ENCODE data around the gene SREK1IP1. TPM values are rescaled to one million over a fixed set of nuclear protein-coding genes. Genes with fewer than 3 reads are reported as not detected.
"Not testable (repeated sequence)": the region's sequence is repeated elsewhere in the genome, so short reads cannot be mapped to it uniquely, and the experiment has no call there.

The SREK1IP1 gene
- total and polyA plus RNA-seq, 2 donors (not counting 1 experiment from before 2014, with no cell fraction given), result 4.4 to 25.5 TPM

DNA sequence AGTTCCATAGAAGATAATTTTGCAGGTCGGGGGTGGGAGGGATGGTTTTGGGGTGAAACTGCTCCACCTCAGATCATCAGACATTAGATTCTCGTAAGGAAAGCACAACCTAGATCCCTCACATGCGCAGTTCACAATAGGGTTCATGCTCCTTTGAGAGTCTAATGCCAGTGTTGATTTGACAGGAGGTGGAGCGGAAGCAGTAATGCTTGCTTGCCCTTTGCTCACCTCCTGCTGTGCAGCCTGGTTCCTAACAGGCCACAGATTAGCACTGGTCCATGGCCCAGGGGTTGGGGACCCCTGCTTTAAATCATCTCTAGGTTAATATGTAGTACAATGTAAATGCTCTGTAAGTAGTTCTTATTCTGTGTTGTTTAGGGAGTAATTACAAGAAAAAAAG, 67.7 kb downstream of the SREK1IP1 start:
- no peak for TF ChIP-seq EZH2 (IDR thresholded peaks at IDR 0.05; ENCODE audit: borderline replicate concordance, insufficient read depth, low read depth, low read length, poor library complexity, severe bottlenecking)
- TF ChIP-seq, protein P1, sequence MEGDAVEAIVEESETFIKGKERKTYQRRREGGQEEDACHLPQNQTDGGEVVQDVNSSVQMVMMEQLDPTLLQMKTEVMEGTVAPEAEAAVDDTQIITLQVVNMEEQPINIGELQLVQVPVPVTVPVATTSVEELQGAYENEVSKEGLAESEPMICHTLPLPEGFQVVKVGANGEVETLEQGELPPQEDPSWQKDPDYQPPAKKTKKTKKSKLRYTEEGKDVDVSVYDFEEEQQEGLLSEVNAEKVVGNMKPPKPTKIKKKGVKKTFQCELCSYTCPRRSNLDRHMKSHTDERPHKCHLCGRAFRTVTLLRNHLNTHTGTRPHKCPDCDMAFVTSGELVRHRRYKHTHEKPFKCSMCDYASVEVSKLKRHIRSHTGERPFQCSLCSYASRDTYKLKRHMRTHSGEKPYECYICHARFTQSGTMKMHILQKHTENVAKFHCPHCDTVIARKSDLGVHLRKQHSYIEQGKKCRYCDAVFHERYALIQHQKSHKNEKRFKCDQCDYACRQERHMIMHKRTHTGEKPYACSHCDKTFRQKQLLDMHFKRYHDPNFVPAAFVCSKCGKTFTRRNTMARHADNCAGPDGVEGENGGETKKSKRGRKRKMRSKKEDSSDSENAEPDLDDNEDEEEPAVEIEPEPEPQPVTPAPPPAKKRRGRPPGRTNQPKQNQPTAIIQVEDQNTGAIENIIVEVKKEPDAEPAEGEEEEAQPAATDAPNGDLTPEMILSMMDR (IDR thresholded peaks at IDR 0.05), result no peak
- CTCF ChIA-PET, result no interaction called here
- H3K79me2 ChIP-seq (ENCODE audit: control insufficient read depth, insufficient read depth, low read length), result no peaks in the 10 kb centered on the region
- Mint-ChIP-seq H3K4me1 (no peaks in the 10 kb centered on the region), H3K27ac (no peak overlapping the region), H3K4me3 (no peak overlapping the region), H3K9me3 (ENCODE audit: insufficient read depth) (no peaks in the 10 kb centered on the region), H3K27me3 (peaks cover 14% of the 10 kb centered on the region)
- no peak overlapping the region for H3K27ac ChIP-seq (ENCODE audit: low read length in 2 of 2)
- no peak overlapping the region for H2AFZ ChIP-seq (ENCODE audit: insufficient read depth, low read depth, low read length, poor library complexity, severe bottlenecking)
- no peak overlapping the region for H3K4me3 ChIP-seq (ENCODE audit: control extremely low read depth in 1 of 5, extremely low read depth in 1 of 5, insufficient read depth in 1 of 5, low read depth in 2 of 5, low read length in 4 of 5)
- no peak overlapping the region for H3K4me2 ChIP-seq (replicated peaks; ENCODE audit: low read depth, low read length, poor library complexity, severe bottlenecking)
- WGBS (ENCODE audit: insufficient coverage), result no CpG with 5 or more reads among the region's 4 CpGs
- H3K27me3 ChIP-seq (replicated peaks in 1 of 4; ENCODE audit: control extremely low read depth in 1 of 4, control insufficient read depth in 3 of 4, insufficient read depth in 4 of 4, low read length in 3 of 4), result peaks cover 0 to 15% (median 5%) of the 10 kb centered on the region in 4 experiments
- no peaks in the 10 kb centered on the region for H3K4me1 ChIP-seq (ENCODE audit: control insufficient read depth in 2 of 2, insufficient read depth in 2 of 2, low read length in 2 of 2)
- POLR2A ChIA-PET, result no interaction called here
- intact Hi-C loops (cut with micrococcal nuclease), result no loop called here
- no peak overlapping the region for H3K9ac ChIP-seq (ENCODE audit: low read length)
- no peak for ATAC-seq (ENCODE audit: low read depth)
- no peaks in the 10 kb centered on the region for H4K20me1 ChIP-seq (ENCODE audit: control insufficient read depth, insufficient read depth, low read length, poor library complexity, severe bottlenecking)
- no peak for DNase-seq
- H3K9me3 ChIP-seq (ENCODE audit: control extremely low read depth in 1 of 3, control insufficient read depth in 2 of 3, insufficient read depth in 1 of 3, low read length in 2 of 3), result peaks cover 0 to 2% (median 0%) of the 10 kb centered on the region in 3 donors
- no peaks in the 10 kb centered on the region for H3K36me3 ChIP-seq (replicated peaks in 1 of 2; ENCODE audit: control extremely low read depth in 1 of 2, control insufficient read depth in 1 of 2, extremely low read depth in 1 of 2, insufficient read depth in 2 of 2, low read length in 1 of 2)

DNA sequence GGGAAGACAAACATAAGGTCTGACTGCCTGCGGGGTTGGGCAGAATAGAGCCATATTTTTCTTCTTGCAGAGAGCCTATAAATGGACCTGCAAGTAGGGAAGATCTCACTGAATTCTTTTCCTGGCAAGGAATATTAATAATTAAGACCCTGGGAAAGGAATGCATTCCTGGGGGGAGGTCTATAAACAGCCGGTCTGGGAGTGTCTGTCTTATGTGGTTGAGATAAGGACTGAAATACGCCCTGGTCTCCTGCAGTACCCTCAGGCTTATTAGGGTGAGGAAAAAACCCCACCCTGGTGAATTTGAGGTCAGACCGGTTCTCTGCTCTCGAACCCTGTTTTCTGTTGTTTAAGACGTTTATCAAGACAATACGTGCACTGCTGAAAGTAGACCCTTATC, 72.1 kb downstream of the SREK1IP1 start:
- H2AFZ ChIP-seq (ENCODE audit: insufficient read depth, low read depth, low read length, poor library complexity, severe bottlenecking); ATAC-seq (ENCODE audit: low read depth); H3K36me3 ChIP-seq (replicated peaks in 1 of 2; ENCODE audit: control extremely low read depth in 1 of 2, control insufficient read depth in 1 of 2, extremely low read depth in 1 of 2, insufficient read depth in 2 of 2, low read length in 1 of 2); H3K4me1 Mint-ChIP-seq; H3K4me1 ChIP-seq (ENCODE audit: control insufficient read depth in 2 of 2, insufficient read depth in 2 of 2, low read length in 2 of 2); H3K4me2 ChIP-seq (replicated peaks; ENCODE audit: low read depth, low read length, poor library complexity, severe bottlenecking); H3K27ac ChIP-seq (ENCODE audit: low read length in 2 of 2); H4K20me1 ChIP-seq (ENCODE audit: control insufficient read depth, insufficient read depth, low read length, poor library complexity, severe bottlenecking); H3K27ac Mint-ChIP-seq; intact Hi-C loops (cut with micrococcal nuclease); DNase-seq; H3K4me3 ChIP-seq (ENCODE audit: control extremely low read depth in 1 of 5, extremely low read depth in 1 of 5, insufficient read depth in 1 of 5, low read depth in 2 of 5, low read length in 4 of 5); H3K4me3 Mint-ChIP-seq; H3K9me3 Mint-ChIP-seq (ENCODE audit: insufficient read depth); POLR2A ChIA-PET; H3K79me2 ChIP-seq (ENCODE audit: control insufficient read depth, insufficient read depth, low read length); CTCF ChIA-PET; H3K9ac ChIP-seq (ENCODE audit: low read length); H3K9me3 ChIP-seq (ENCODE audit: control extremely low read depth in 1 of 3, control insufficient read depth in 2 of 3, insufficient read depth in 1 of 3, low read length in 2 of 3): not testable (repeated sequence)
- peaks cover 0 to 12% (median 3%) of the 10 kb centered on the region in 4 experiments for H3K27me3 ChIP-seq (replicated peaks in 1 of 4; ENCODE audit: control extremely low read depth in 1 of 4, control insufficient read depth in 3 of 4, insufficient read depth in 4 of 4, low read length in 3 of 4)
- H3K27me3 Mint-ChIP-seq, result peaks cover 19% of the 10 kb centered on the region
- WGBS (ENCODE audit: insufficient coverage), result 91% methylated on average over 5 of the region's 7 CpGs

Data from B cell (primary cell).